Fibroblast of lung (primary cell): Measurements from ENCODE around the gene AMN.

Experiments used
- CTCF ChIP-seq, 2 donors: IDR thresholded peaks in 1 of 2; conservative IDR thresholded peaks in 1 of 2; 1 replicate in 1 of 2; 2 replicates in 1 of 2; pipeline ENCODE4 v1.5.1; 2011 to 2012; ENCODE audit warnings: low read length in 2 of 2, control low read depth in 1 of 2, inconsistent platforms in 1 of 2, low read depth in 1 of 2, mild to moderate bottlenecking in 1 of 2
- EZH2 ChIP-seq: IDR thresholded peaks from 2 replicates; pipeline ENCODE4 v1.5.1; 2012; ENCODE audit warnings: low read length, control low read depth, mild to moderate bottlenecking; ENCODE audit errors: missing control alignments

GRCh38 chr14:102909462-102909861 lies 13.0 kb upstream of the AMN start:
- no peak for TF ChIP-seq EZH2
- no peak for TF ChIP-seq CTCF (conservative IDR thresholded peaks at IDR 0.05 in 1 of 2, IDR thresholded peaks at IDR 0.05 in 1 of 2; ENCODE audit: low read depth in 1 of 2, low read length in 2 of 2)
